CD4-positive, alpha-beta T cell (primary cell): Measurements from ENCODE around the gene CFAP70. TPM values are rescaled to one million over a fixed set of nuclear protein-coding genes. Genes with fewer than 3 reads are reported as not detected.

Source experiments
- ATAC-seq: fragments of 200-7000 bp; cut with Tn5 transposase; one replicate; pipeline ENCODE4 v1.10.0; 2022; ENCODE audit warnings: mild to moderate bottlenecking; ENCODE audit not compliant: poor library complexity
- CTCF ChIA-PET: fragments of 350-600 bp; sonication (Branson Sonifier 250); formaldehyde crosslinking; loops from one replicate; lab custom pipeline; 2021; ENCODE audit warnings: antibody characterized with exemption, inconsistent platforms; lab: Charles Lee
- POLR2A ChIA-PET: fragments of 350-600 bp; sonication (Branson Sonifier 250); formaldehyde crosslinking; loops from one replicate; lab custom pipeline; 2021; ENCODE audit warnings: antibody characterized with exemption, inconsistent platforms; lab: Charles Lee
- DNase-seq, 14 experiments: peaks; one replicate each; pipeline ENCODE4 v3.0.0-alpha.2; 2013 to 2020; ENCODE audit warnings: mixed read lengths in 2 of 14
- H3K27ac ChIP-seq, 2 donors: one replicate each; pipeline versions ENCODE4 v1.5.1 to v1.7.0; 2013; ENCODE audit warnings: low read length in 2 of 2, low read depth in 1 of 2, mild to moderate bottlenecking in 1 of 2
- H3K27me3 ChIP-seq, 2 experiments: 1 replicate in 1 of 2; 2 replicates in 1 of 2; pipeline versions ENCODE4 v1.6.1 to v1.7.0; 2013; ENCODE audit warnings: low read length in 2 of 2, control low read depth in 1 of 2, mild to moderate bottlenecking in 1 of 2, moderate library complexity in 1 of 2; ENCODE audit not compliant: insufficient read depth in 2 of 2, control insufficient read depth in 1 of 2
- H3K36me3 ChIP-seq: one replicate; pipeline ENCODE4 v1.6.1; 2013; ENCODE audit warnings: low read length, control low read depth; ENCODE audit not compliant: insufficient read depth
- H3K4me1 ChIP-seq: one replicate; pipeline ENCODE4 v1.6.1; 2013; ENCODE audit warnings: low read length, control low read depth; ENCODE audit not compliant: insufficient read depth
- H3K4me3 ChIP-seq: one replicate; pipeline ENCODE4 v1.5.1; 2013; ENCODE audit warnings: mild to moderate bottlenecking, low read length, moderate library complexity
- H3K9me3 ChIP-seq, 2 experiments: 1 replicate in 1 of 2; 2 replicates in 1 of 2; pipeline versions ENCODE4 v1.6.1 to v1.7.0; 2013; ENCODE audit warnings: low read length in 2 of 2, mild to moderate bottlenecking in 2 of 2, control low read depth in 1 of 2, moderate library complexity in 1 of 2; ENCODE audit not compliant: control insufficient read depth in 1 of 2, insufficient read depth in 1 of 2
- H3K27ac Mint-ChIP-seq: one replicate; pipeline ENCODE4 v1.8.0; 2020; ENCODE audit warnings: mixed read lengths
- H3K27me3 Mint-ChIP-seq: one replicate; pipeline ENCODE4 v1.8.0; 2021; ENCODE audit warnings: mixed read lengths
- H3K36me3 Mint-ChIP-seq: one replicate; pipeline ENCODE4 v1.8.0; 2021; ENCODE audit warnings: low read depth, mixed read lengths
- H3K4me1 Mint-ChIP-seq: one replicate; pipeline ENCODE4 v1.8.0; 2021; ENCODE audit warnings: low read depth, mixed read lengths
- H3K4me3 Mint-ChIP-seq: one replicate; pipeline ENCODE4 v1.8.0; 2020; ENCODE audit warnings: mild to moderate bottlenecking, mixed read lengths
- H3K9me3 Mint-ChIP-seq: one replicate; pipeline ENCODE4 v1.8.0; 2020; ENCODE audit warnings: mixed read lengths
- CTCF ChIP-seq: fragments of 200-600 bp; IDR thresholded peaks from one replicate; pipeline ENCODE4 v1.8.0; 2022; ENCODE audit warnings: antibody characterized with exemption, mild to moderate bottlenecking
- intact Hi-C, 2 experiments: fragments of 100-400 bp; cut with DNase I in 1 of 2; cut with micrococcal nuclease in 1 of 2; formaldehyde crosslinking; loops; one replicate each; pipeline versions ENCODE4 v1.15.1 to v1.9.0; 2023 to 2025; cut with DNase I, micrococcal nuclease
- total RNA-seq, 174 experiments: library from RNA in 2 of 174; stranded (reverse) in 2 of 174; gene quantifications; one replicate each; pipeline ENCODE4 v1.2.3 and lab custom pipeline; 2021 to 2026

Gene CFAP70
- total RNA-seq, 2 experiments from 2014 or later, result 2.6 TPM

- ChIA-PET POLR2A (no interaction called here), CTCF (interaction anchor here (0.6 to 1.0 kb wide), 2 partner anchors 9 to 32 kb away, joined by 3 to 4 read pairs; no protein-coding TSS in a partner anchor)
- Histone ChIP-seq H3K9me3 (no peaks in the 10 kb centered on the region), H3K4me1 (peaks cover 24% of the 10 kb centered on the region), H3K36me3 (peaks cover 15% of the 10 kb centered on the region), H3K4me3 (no peak overlapping the region), H3K27me3 (no peaks in the 10 kb centered on the region), H3K27ac (no peak overlapping the region)
- Mint-ChIP-seq H3K4me3 (no peak overlapping the region), H3K4me1 (peaks cover 74% of the 10 kb centered on the region), H3K36me3 (peaks cover 31% of the 10 kb centered on the region), H3K9me3 (no peaks in the 10 kb centered on the region), H3K27ac (no peak overlapping the region), H3K27me3 (no peaks in the 10 kb centered on the region)
- DNase-seq, result no peak
- ATAC-seq, result no peak
- intact Hi-C loops, result no loop called here
- TF ChIP-seq CTCF, result no peak
These were observed 48.2 kb upstream of the CFAP70 start for GRCh38 chr10:73406846-73407245.

GRCh38 chr10:73405556-73405955 lies 46.9 kb upstream of the CFAP70 start:
- Mint-ChIP-seq H3K36me3 (peaks cover 28% of the 10 kb centered on the region), H3K4me3 (no peak overlapping the region), H3K4me1 (peaks cover 61% of the 10 kb centered on the region), H3K27me3 (no peaks in the 10 kb centered on the region), H3K9me3 (no peaks in the 10 kb centered on the region), H3K27ac (no peak overlapping the region)
- TF ChIP-seq CTCF, result no peak
- Histone ChIP-seq H3K27ac (no peak overlapping the region), H3K36me3 (peaks cover 10% of the 10 kb centered on the region), H3K9me3 (no peaks in the 10 kb centered on the region), H3K27me3 (no peaks in the 10 kb centered on the region), H3K4me3 (no peak overlapping the region), H3K4me1 (peaks cover 16% of the 10 kb centered on the region)
- ChIA-PET CTCF (no interaction called here), POLR2A (no interaction called here)
- ATAC-seq (no peak), DNase-seq (no peak)
- intact Hi-C loops, result no loop called here

- no peak overlapping the region for H3K4me3 Mint-ChIP-seq
- Histone ChIP-seq H3K4me1 (peaks cover 12% of the 10 kb centered on the region), H3K4me3 (no peak overlapping the region), H3K27ac (no peak overlapping the region), H3K36me3 (peaks cover 10% of the 10 kb centered on the region), H3K27me3 (no peaks in the 10 kb centered on the region), H3K9me3 (no peaks in the 10 kb centered on the region)
- ATAC-seq, result no peak
- H3K9me3 Mint-ChIP-seq, result no peaks in the 10 kb centered on the region
- POLR2A ChIA-PET, result no interaction called here
- DNase-seq, result no peak
- no peak overlapping the region for H3K27ac Mint-ChIP-seq
- peaks cover 30% of the 10 kb centered on the region for H3K36me3 Mint-ChIP-seq
- peaks cover 53% of the 10 kb centered on the region for H3K4me1 Mint-ChIP-seq
- CTCF ChIA-PET, result no interaction called here
- intact Hi-C loops, result no loop called here
- H3K27me3 Mint-ChIP-seq, result no peaks in the 10 kb centered on the region
- TF ChIP-seq CTCF, result no peak
These were observed 46.0 kb upstream of the CFAP70 start for GRCh38 chr10:73404690-73405089.
